Stomach (tissue), 4 donors: ENCODE data around the gene IGFN1.

ENCODE experiments used
- EP300 ChIP-seq: sonication (generic); formaldehyde crosslinking; IDR thresholded peaks from one replicate; pipeline ENCODE4 v1.6.1; 2017; ENCODE audit warnings: antibody characterized with exemption
- POLR2A ChIP-seq, 4 donors: fragments of 450-650 bp; IDR thresholded peaks; one replicate each; pipeline ENCODE4 v1.6.1; 2016; ENCODE audit warnings: antibody characterized with exemption in 4 of 4, control low read depth in 2 of 4, mild to moderate bottlenecking in 1 of 4, moderate library complexity in 1 of 4

DNA sequence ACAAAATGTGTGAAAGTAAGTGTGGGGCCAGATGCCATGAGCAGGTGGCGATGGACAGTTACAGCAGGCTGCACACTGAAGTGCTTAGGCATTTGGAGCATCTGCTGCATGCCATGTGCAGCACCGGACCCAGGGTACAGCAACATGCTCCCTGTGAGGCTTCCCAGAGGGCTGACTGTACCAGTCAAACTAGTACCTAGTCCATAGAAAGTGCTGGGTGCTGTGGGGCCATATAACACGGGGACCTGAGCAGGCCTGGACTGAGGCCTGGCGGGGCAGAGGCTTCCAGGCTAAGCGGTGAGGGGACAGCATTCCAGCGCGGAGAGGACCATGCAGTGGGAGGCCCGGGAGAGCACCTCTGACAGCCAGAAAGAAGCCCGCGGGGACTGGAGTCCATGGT is 62.8 kb downstream of the IGFN1 start:
- TF ChIP-seq POLR2A (IDR thresholded peaks at IDR 0.05), result no peak
- no peak for TF ChIP-seq EP300
